ENCODE measurements around the gene THADA.

The THADA gene

GRCh38 chr2:43262951-43263350 is 332.9 kb downstream of the THADA start:
- no peak for DNase-seq

- DNase-seq = no peak
These were observed 333.6 kb downstream of the THADA start for GRCh38 chr2:43262239-43262638.

- DNase-seq = no peak
These were observed 336.3 kb downstream of the THADA start for GRCh38 chr2:43259512-43259911.

GRCh38 chr2:43258547-43259156 is 337.2 kb downstream of the THADA start:
- DNase-seq = no peak

- peak; percentile 23 for DNase-seq
These were observed 340.4 kb downstream of the THADA start for GRCh38 chr2:43255296-43255910.

- no peak for DNase-seq
These were observed 341.5 kb downstream of the THADA start for GRCh38 chr2:43254331-43254730.

- no peak for DNase-seq
These were observed 344.6 kb downstream of the THADA start for GRCh38 chr2:43251171-43251731.

- DNase-seq = no peak
These were observed 345.8 kb downstream of the THADA start for GRCh38 chr2:43250015-43250414.

- no peak for DNase-seq
These were observed 347.2 kb downstream of the THADA start for GRCh38 chr2:43248621-43249020.

- DNase-seq = no peak
These were observed 349.2 kb downstream of the THADA start for GRCh38 chr2:43246641-43247040.

- DNase-seq = no peak
These were observed 354.3 kb downstream of the THADA start for GRCh38 chr2:43241558-43241957.

- no peak for DNase-seq
These were observed 355.1 kb downstream of the THADA start for GRCh38 chr2:43240766-43241150.

GRCh38 chr2:43239981-43240765 is 355.7 kb downstream of the THADA start:
- DNase-seq = no peak

GRCh38 chr2:43238813-43239212 is 357.0 kb downstream of the THADA start:
- DNase-seq = no peak

GRCh38 chr2:43238176-43238575 is 357.7 kb downstream of the THADA start:
- no peak for DNase-seq

GRCh38 chr2:43233218-43234212 is 362.3 kb downstream of the THADA start:
- DNase-seq = no peak

GRCh38 chr2:43230951-43231827 is 364.6 kb downstream of the THADA start:
- DNase-seq = no peak

GRCh38 chr2:43230351-43230885 is 365.4 kb downstream of the THADA start:
- no peak for DNase-seq

- DNase-seq = no peak
These were observed 366.8 kb downstream of the THADA start for GRCh38 chr2:43228756-43229659.

- no peak for DNase-seq
These were observed 367.5 kb downstream of the THADA start for GRCh38 chr2:43228321-43228751.

Measured in NCI-H510A treated with DMSO at 0.1 percent for 48 hours (cell line).